ENCODE data around the gene KRT76. TPM values are rescaled to one million over a fixed set of nuclear protein-coding genes. Genes with fewer than 3 reads are reported as not detected.

Gene KRT76
- total RNA-seq, 4 donors from 2014 or later: 0.15 TPM; not detected in 3

- H3K27me3 ChIP-seq: peaks cover 10% of the 10 kb centered on the region
- no peaks in the 10 kb centered on the region for H3K4me1 ChIP-seq
- H3K4me3 ChIP-seq: no peak overlapping the region
- H3K27ac ChIP-seq: no peak overlapping the region
- ATAC-seq: no peak
- TF ChIP-seq POLR2A (IDR thresholded peaks at IDR 0.05) (no peak), EP300 (IDR thresholded peaks at IDR 0.05) (no peak), CTCF (IDR thresholded peaks at IDR 0.05) (no peak), POLR2AphosphoS5 (IDR thresholded peaks at IDR 0.05) (no peak)
- 53 to 89% methylated on average over 3 to 4 of the region's 10 CpGs for WGBS, 2 donors (ENCODE audit: low coverage in 1 of 2)
- H3K9me3 ChIP-seq: no peaks in the 10 kb centered on the region
- H3K36me3 ChIP-seq: no peaks in the 10 kb centered on the region
These were observed 8.5 kb downstream of the KRT76 start for GRCh38 chr12:52768479-52769200.

GRCh38 chr12:52767427-52767826, 9.7 kb downstream of the KRT76 start:
- WGBS, 2 donors (ENCODE audit: low coverage in 1 of 2): 23 to 77% methylated on average over 3 of the region's 3 CpGs
- Histone ChIP-seq H3K27ac (no peak overlapping the region), H3K27me3 (peaks cover 10% of the 10 kb centered on the region), H3K4me3 (no peak overlapping the region), H3K9me3 (peaks cover 0 to 3% (median 0%) of the 10 kb centered on the region in 3 donors), H3K4me1 (no peaks in the 10 kb centered on the region), H3K36me3 (no peaks in the 10 kb centered on the region)
- ATAC-seq: no peak
- TF ChIP-seq EP300 (IDR thresholded peaks at IDR 0.05): no peak
- TF ChIP-seq CTCF (IDR thresholded peaks at IDR 0.05): no peak
- no peak for TF ChIP-seq POLR2AphosphoS5 (IDR thresholded peaks at IDR 0.05)
- TF ChIP-seq POLR2A (IDR thresholded peaks at IDR 0.05): no peak

- Histone ChIP-seq H3K27me3 (peaks cover 10% of the 10 kb centered on the region), H3K36me3 (no peaks in the 10 kb centered on the region), H3K4me1 (no peaks in the 10 kb centered on the region), H3K4me3 (no peak overlapping the region), H3K9me3 (peaks cover 0 to 7% (median 0%) of the 10 kb centered on the region in 3 donors), H3K27ac (no peak overlapping the region)
- TF ChIP-seq POLR2A (IDR thresholded peaks at IDR 0.05) (no peak), EP300 (IDR thresholded peaks at IDR 0.05) (no peak), POLR2AphosphoS5 (IDR thresholded peaks at IDR 0.05) (no peak), CTCF (IDR thresholded peaks at IDR 0.05) (no peak)
- WGBS, 2 donors (ENCODE audit: low coverage in 1 of 2): 67 to 83% methylated on average over 1 of the region's 1 CpG
- no peak for ATAC-seq
These were observed 10.1 kb downstream of the KRT76 start for GRCh38 chr12:52767020-52767379.

GRCh38 chr12:52766351-52767019, 10.7 kb downstream of the KRT76 start:
- H3K27ac ChIP-seq: no peak overlapping the region
- no peak for ATAC-seq
- H3K4me3 ChIP-seq: no peak overlapping the region
- TF ChIP-seq POLR2A (IDR thresholded peaks at IDR 0.05): no peak
- TF ChIP-seq CTCF (IDR thresholded peaks at IDR 0.05): no peak
- no peak for TF ChIP-seq POLR2AphosphoS5 (IDR thresholded peaks at IDR 0.05)
- TF ChIP-seq EP300 (IDR thresholded peaks at IDR 0.05): no peak
- H3K9me3 ChIP-seq: peaks cover 0 to 12% (median 0%) of the 10 kb centered on the region in 3 donors
- no peaks in the 10 kb centered on the region for H3K4me1 ChIP-seq
- peaks cover 10% of the 10 kb centered on the region for H3K27me3 ChIP-seq
- WGBS, 2 donors (ENCODE audit: low coverage in 1 of 2): 89 to 96% methylated on average over 4 of the region's 5 CpGs
- no peaks in the 10 kb centered on the region for H3K36me3 ChIP-seq

- no peak for ATAC-seq
- no peak for TF ChIP-seq EP300 (IDR thresholded peaks at IDR 0.05)
- no peak for TF ChIP-seq CTCF (IDR thresholded peaks at IDR 0.05)
- no peak for TF ChIP-seq POLR2A (IDR thresholded peaks at IDR 0.05)
- TF ChIP-seq POLR2AphosphoS5 (IDR thresholded peaks at IDR 0.05): no peak
- WGBS, 2 donors (ENCODE audit: low coverage in 1 of 2): 64 to 100% methylated on average over 1 of the region's 1 CpG
These were observed 11.4 kb downstream of the KRT76 start for GRCh38 chr12:52765702-52766101.

More at GRCh38 chr12:52765702-52766101, 11.4 kb downstream of the KRT76 start:
- Histone ChIP-seq H3K27ac (no peak overlapping the region), H3K36me3 (no peaks in the 10 kb centered on the region), H3K9me3 (peaks cover 0 to 20% (median 0%) of the 10 kb centered on the region in 3 donors), H3K4me1 (no peaks in the 10 kb centered on the region), H3K4me3 (no peak overlapping the region), H3K27me3 (peaks cover 10% of the 10 kb centered on the region)

All from gastroesophageal sphincter (tissue), 4 donors.